HEK293 (cell line): ENCODE results near the gene UGT2A3.

ENCODE experiments used
- CTCF ChIA-PET: fragments of 350-600 bp; formaldehyde crosslinking; extraction: SDS; loops from one replicate; lab custom pipeline; 2021; ENCODE audit warnings: antibody characterized with exemption; lab: Yijun Ruan, JAX
- POLR2A ChIA-PET: fragments of 300-600 bp; formaldehyde crosslinking; extraction: SDS; loops from one replicate; lab custom pipeline; 2020; ENCODE audit warnings: antibody characterized with exemption, inconsistent platforms; lab: Yijun Ruan, JAX
- H3K27ac ChIP-seq: fragments of 200-500 bp; sonication (Bioruptor generic); 2 replicates; pipeline ENCODE4 v1.5.1; 2014; ENCODE audit warnings: low read depth, low read length, control low read depth, inconsistent platforms; ENCODE audit errors: extremely low read depth
- H3K36me3 ChIP-seq, 2 experiments: fragments of 200-500 bp in 1 of 2; sonication (Bioruptor generic) in 1 of 2; 1 replicate in 1 of 2; 2 replicates in 1 of 2; pipeline ENCODE4 v1.5.1; 2014 to 2017; ENCODE audit warnings: inconsistent platforms in 2 of 2, low read length in 2 of 2; ENCODE audit not compliant: control insufficient read depth in 2 of 2, insufficient read depth in 1 of 2
- H3K4me1 ChIP-seq: fragments of 200-500 bp; sonication (Bioruptor generic); 2 replicates; pipeline ENCODE4 v1.5.1; 2014; ENCODE audit warnings: mild to moderate bottlenecking, low read length, inconsistent platforms; ENCODE audit not compliant: control insufficient read depth, insufficient read depth
- H3K4me3 ChIP-seq: 2 replicates; pipeline ENCODE4 v1.5.1; 2011; ENCODE audit warnings: low read depth, mild to moderate bottlenecking, control low read depth, low read length, moderate library complexity
- H3K9me3 ChIP-seq: fragments of 200-500 bp; sonication (Bioruptor generic); 2 replicates; pipeline ENCODE4 v1.5.1; 2014; ENCODE audit warnings: low read depth, low read length, inconsistent platforms; ENCODE audit not compliant: control insufficient read depth, insufficient read depth
- MYNN ChIP-seq: fragments of 450-650 bp; formaldehyde crosslinking; IDR thresholded peaks from 2 replicates; pipeline ENCODE4 v1.5.1; 2016; ENCODE audit warnings: missing biosample characterization, missing genetic modification characterization, borderline replicate concordance
- REPIN1 ChIP-seq: fragments of 450-650 bp; formaldehyde crosslinking; IDR thresholded peaks from 2 replicates; pipeline ENCODE4 v1.5.1; 2017; ENCODE audit warnings: missing biosample characterization, missing genetic modification characterization, low read depth
- ZIC2 ChIP-seq: fragments of 450-650 bp; formaldehyde crosslinking; IDR thresholded peaks from 2 replicates; pipeline ENCODE4 v1.5.1; 2016; ENCODE audit warnings: missing biosample characterization, missing genetic modification characterization
- ZNF132 ChIP-seq: fragments of 450-650 bp; formaldehyde crosslinking; IDR thresholded peaks from 2 replicates; pipeline ENCODE4 v1.5.1; 2017; ENCODE audit warnings: missing biosample characterization, missing genetic modification characterization, borderline replicate concordance
- ZNF175 ChIP-seq: fragments of 450-650 bp; formaldehyde crosslinking; IDR thresholded peaks from 2 replicates; pipeline ENCODE4 v1.5.1; 2016; ENCODE audit warnings: missing biosample characterization, missing genetic modification characterization
- ZNF324 ChIP-seq: fragments of 450-650 bp; formaldehyde crosslinking; IDR thresholded peaks from 2 replicates; pipeline ENCODE4 v1.5.1; 2016; ENCODE audit warnings: missing biosample characterization, missing genetic modification characterization
- ZNF558 ChIP-seq: fragments of 450-650 bp; formaldehyde crosslinking; IDR thresholded peaks from 2 replicates; pipeline ENCODE4 v1.5.1; 2016; ENCODE audit warnings: missing biosample characterization, missing genetic modification characterization
- ZNF560 ChIP-seq: fragments of 450-650 bp; formaldehyde crosslinking; IDR thresholded peaks from 2 replicates; pipeline ENCODE4 v1.5.1; 2017; ENCODE audit warnings: missing biosample characterization, missing genetic modification characterization, borderline replicate concordance
- ZNF596 ChIP-seq: fragments of 450-650 bp; IDR thresholded peaks from 2 replicates; pipeline ENCODE4 v1.5.0; 2018; ENCODE audit warnings: missing biosample characterization, mild to moderate bottlenecking, missing genetic modification characterization, moderate library complexity
- ZNF610 ChIP-seq: fragments of 450-650 bp; formaldehyde crosslinking; IDR thresholded peaks from 2 replicates; pipeline ENCODE4 v1.5.1; 2016; ENCODE audit warnings: missing biosample characterization, missing genetic modification characterization, borderline replicate concordance
- ZNF629 ChIP-seq: fragments of 450-650 bp; formaldehyde crosslinking; IDR thresholded peaks from 2 replicates; pipeline ENCODE4 v1.5.1; 2017; ENCODE audit warnings: missing biosample characterization, missing genetic modification characterization
- TF ChIP-seq, protein P1 (sequence below): fragments of 450-650 bp; formaldehyde crosslinking; IDR thresholded peaks from 2 replicates; pipeline ENCODE4 v1.5.1; 2016; ENCODE audit warnings: missing biosample characterization, missing genetic modification characterization, borderline replicate concordance
- TF ChIP-seq, protein P2 (sequence below): fragments of 450-650 bp; formaldehyde crosslinking; IDR thresholded peaks from 2 replicates; pipeline ENCODE4 v1.5.1; 2016; ENCODE audit warnings: missing biosample characterization, missing genetic modification characterization
- TF ChIP-seq, protein P3 (sequence below): fragments of 450-650 bp; formaldehyde crosslinking; IDR thresholded peaks from 2 replicates; pipeline ENCODE4 v1.5.1; 2016; ENCODE audit warnings: missing biosample characterization, missing genetic modification characterization
- TF ChIP-seq, protein P4 (sequence below): fragments of 450-650 bp; formaldehyde crosslinking; IDR thresholded peaks from 2 replicates; pipeline ENCODE4 v1.5.1; 2016; ENCODE audit warnings: missing biosample characterization, missing genetic modification characterization

Gene UGT2A3

DNA sequence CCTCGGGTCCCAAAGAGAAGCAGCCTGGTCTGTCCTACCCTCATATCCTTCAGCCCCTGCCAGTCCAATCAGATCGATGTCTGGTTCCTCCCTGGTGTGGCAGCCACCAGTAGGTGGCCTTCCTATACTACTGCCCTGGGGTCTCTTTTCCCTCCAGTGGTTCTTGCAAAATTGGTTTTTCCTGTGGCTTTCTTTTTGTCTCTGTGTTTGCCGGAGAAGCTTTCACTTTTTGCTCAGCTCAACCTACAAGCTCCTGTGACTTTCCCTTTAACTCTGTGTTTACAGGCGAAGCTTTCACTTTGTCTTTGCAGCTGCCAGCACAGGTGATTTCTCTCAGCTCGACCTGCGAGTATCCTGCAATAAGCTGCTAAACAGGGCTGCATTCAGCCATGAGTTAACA lies 46.8 kb downstream of the UGT2A3 start (continued):
- TF ChIP-seq, protein P1, sequence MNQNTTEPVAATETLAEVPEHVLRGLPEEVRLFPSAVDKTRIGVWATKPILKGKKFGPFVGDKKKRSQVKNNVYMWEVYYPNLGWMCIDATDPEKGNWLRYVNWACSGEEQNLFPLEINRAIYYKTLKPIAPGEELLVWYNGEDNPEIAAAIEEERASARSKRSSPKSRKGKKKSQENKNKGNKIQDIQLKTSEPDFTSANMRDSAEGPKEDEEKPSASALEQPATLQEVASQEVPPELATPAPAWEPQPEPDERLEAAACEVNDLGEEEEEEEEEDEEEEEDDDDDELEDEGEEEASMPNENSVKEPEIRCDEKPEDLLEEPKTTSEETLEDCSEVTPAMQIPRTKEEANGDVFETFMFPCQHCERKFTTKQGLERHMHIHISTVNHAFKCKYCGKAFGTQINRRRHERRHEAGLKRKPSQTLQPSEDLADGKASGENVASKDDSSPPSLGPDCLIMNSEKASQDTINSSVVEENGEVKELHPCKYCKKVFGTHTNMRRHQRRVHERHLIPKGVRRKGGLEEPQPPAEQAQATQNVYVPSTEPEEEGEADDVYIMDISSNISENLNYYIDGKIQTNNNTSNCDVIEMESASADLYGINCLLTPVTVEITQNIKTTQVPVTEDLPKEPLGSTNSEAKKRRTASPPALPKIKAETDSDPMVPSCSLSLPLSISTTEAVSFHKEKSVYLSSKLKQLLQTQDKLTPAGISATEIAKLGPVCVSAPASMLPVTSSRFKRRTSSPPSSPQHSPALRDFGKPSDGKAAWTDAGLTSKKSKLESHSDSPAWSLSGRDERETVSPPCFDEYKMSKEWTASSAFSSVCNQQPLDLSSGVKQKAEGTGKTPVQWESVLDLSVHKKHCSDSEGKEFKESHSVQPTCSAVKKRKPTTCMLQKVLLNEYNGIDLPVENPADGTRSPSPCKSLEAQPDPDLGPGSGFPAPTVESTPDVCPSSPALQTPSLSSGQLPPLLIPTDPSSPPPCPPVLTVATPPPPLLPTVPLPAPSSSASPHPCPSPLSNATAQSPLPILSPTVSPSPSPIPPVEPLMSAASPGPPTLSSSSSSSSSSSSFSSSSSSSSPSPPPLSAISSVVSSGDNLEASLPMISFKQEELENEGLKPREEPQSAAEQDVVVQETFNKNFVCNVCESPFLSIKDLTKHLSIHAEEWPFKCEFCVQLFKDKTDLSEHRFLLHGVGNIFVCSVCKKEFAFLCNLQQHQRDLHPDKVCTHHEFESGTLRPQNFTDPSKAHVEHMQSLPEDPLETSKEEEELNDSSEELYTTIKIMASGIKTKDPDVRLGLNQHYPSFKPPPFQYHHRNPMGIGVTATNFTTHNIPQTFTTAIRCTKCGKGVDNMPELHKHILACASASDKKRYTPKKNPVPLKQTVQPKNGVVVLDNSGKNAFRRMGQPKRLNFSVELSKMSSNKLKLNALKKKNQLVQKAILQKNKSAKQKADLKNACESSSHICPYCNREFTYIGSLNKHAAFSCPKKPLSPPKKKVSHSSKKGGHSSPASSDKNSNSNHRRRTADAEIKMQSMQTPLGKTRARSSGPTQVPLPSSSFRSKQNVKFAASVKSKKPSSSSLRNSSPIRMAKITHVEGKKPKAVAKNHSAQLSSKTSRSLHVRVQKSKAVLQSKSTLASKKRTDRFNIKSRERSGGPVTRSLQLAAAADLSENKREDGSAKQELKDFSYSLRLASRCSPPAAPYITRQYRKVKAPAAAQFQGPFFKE (tag by site-specific recombination): no peak
- TF ChIP-seq ZNF132 (tag by site-specific recombination): no peak
- no peak for TF ChIP-seq ZNF610 (tag by site-specific recombination)

DNA sequence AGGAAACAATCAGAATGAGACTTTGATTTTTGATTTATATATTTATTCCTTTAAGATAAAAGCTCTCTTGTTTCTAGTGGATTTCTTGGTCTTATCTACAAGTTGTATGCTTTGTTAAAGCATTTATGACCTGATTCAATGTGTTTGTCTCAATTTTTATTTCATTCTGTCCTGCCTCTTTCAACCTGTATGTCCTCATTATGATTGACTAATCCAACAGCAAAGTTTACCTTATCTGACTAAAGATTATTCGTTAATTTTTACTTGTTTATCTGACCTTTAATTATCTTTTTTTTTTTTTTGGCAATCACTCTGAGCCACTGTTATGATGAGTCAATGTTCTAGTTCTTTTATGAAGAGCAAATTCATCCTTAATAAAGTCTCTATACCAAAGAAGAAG lies 54.9 kb downstream of the UGT2A3 start:
- H3K36me3 ChIP-seq: no peaks in the 10 kb centered on the region
- no peak overlapping the region for H3K4me3 ChIP-seq
- no peaks in the 10 kb centered on the region for H3K4me1 ChIP-seq
- ChIA-PET POLR2A (no interaction called here), CTCF (no interaction called here)
- TF ChIP-seq ZNF629 (tag by site-specific recombination) (no peak), ZNF324 (tag by site-specific recombination) (no peak), ZNF560 (tag by site-specific recombination) (no peak), REPIN1 (no peak), MYNN (tag by site-specific recombination) (no peak), ZNF558 (no peak), ZNF175 (no peak), ZNF596 (tag by site-specific recombination) (no peak), ZIC2 (no peak)
- TF ChIP-seq, protein P2, sequence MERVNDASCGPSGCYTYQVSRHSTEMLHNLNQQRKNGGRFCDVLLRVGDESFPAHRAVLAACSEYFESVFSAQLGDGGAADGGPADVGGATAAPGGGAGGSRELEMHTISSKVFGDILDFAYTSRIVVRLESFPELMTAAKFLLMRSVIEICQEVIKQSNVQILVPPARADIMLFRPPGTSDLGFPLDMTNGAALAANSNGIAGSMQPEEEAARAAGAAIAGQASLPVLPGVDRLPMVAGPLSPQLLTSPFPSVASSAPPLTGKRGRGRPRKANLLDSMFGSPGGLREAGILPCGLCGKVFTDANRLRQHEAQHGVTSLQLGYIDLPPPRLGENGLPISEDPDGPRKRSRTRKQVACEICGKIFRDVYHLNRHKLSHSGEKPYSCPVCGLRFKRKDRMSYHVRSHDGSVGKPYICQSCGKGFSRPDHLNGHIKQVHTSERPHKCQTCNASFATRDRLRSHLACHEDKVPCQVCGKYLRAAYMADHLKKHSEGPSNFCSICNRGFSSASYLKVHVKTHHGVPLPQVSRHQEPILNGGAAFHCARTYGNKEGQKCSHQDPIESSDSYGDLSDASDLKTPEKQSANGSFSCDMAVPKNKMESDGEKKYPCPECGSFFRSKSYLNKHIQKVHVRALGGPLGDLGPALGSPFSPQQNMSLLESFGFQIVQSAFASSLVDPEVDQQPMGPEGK (tag by site-specific recombination): no peak
- TF ChIP-seq, protein P3, sequence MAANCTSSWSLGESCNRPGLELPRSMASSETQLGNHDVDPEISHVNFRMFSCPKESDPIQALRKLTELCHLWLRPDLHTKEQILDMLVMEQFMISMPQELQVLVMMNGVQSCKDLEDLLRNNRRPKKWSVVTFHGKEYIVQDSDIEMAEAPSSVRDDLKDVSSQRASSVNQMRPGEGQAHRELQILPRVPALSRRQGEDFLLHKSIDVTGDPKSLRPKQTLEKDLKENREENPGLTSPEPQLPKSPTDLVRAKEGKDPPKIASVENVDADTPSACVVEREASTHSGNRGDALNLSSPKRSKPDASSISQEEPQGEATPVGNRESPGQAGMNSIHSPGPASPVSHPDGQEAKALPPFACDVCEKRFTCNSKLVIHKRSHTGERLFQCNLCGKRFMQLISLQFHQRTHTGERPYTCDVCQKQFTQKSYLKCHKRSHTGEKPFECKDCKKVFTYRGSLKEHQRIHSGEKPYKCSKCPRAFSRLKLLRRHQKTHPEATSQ (tag by site-specific recombination): no peak
- TF ChIP-seq, protein P4, sequence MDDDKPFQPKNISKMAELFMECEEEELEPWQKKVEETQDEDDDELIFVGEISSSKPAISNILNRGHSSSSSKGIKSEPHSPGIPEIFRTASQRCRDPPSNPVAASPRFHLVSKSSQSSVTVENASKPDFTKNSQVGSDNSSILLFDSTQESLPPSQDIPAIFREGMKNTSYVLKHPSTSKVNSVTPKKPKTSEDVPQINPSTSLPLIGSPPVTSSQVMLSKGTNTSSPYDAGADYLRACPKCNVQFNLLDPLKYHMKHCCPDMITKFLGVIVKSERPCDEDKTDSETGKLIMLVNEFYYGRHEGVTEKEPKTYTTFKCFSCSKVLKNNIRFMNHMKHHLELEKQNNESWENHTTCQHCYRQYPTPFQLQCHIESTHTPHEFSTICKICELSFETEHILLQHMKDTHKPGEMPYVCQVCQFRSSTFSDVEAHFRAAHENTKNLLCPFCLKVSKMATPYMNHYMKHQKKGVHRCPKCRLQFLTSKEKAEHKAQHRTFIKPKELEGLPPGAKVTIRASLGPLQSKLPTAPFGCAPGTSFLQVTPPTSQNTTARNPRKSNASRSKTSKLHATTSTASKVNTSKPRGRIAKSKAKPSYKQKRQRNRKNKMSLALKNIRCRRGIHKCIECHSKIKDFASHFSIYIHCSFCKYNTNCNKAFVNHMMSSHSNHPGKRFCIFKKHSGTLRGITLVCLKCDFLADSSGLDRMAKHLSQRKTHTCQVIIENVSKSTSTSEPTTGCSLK (tag by site-specific recombination): no peak
- H3K9me3 ChIP-seq: no peaks in the 10 kb centered on the region
- H3K27ac ChIP-seq: no peak overlapping the region
